Measurements from ENCODE around the gene LDAF1. TPM values are rescaled to one million over a fixed set of nuclear protein-coding genes. Genes with fewer than 3 reads are reported as not detected.

The LDAF1 gene
- total and polyA plus RNA-seq, 10 of the 15 experiments (the other 5 are each of a cell fraction or from before 2014, with no cell fraction given), result 4.6 to 21.4 (median 6.6) TPM

GRCh38 chr16:21159281-21159951, 942 bp downstream of the LDAF1 start (continued):
- TF ChIP-seq SKIL (IDR thresholded peaks at IDR 0.05; ENCODE audit: low read depth, poor library complexity, severe bottlenecking), result no peak
- no peak for TF ChIP-seq ATF7 (IDR thresholded peaks at IDR 0.05; ENCODE audit: low read depth)
- TF ChIP-seq NR2C1 (IDR thresholded peaks at IDR 0.05), result no peak
- no peak for TF ChIP-seq ZZZ3 (IDR thresholded peaks at IDR 0.05; ENCODE audit: control insufficient read depth, insufficient read length, low read depth)
- peak; percentile 66; the same call in 1 of the 2 replicates for TF ChIP-seq NR2F1 (conservative IDR thresholded peaks at IDR 0.05)
- no peak for TF ChIP-seq MTA3 (IDR thresholded peaks at IDR 0.05; ENCODE audit: borderline replicate concordance, low read length)
- no peak for TF ChIP-seq TBL1XR1 (IDR thresholded peaks at IDR 0.05; ENCODE audit: low read depth, low read length)
- no peak for TF ChIP-seq ESRRA (IDR thresholded peaks at IDR 0.05; ENCODE audit: low read length)
- no peak for TF ChIP-seq NFXL1 (IDR thresholded peaks at IDR 0.05; ENCODE audit: borderline replicate concordance)
- TF ChIP-seq FOXK2 (IDR thresholded peaks at IDR 0.05), result no peak
- TF ChIP-seq POLR2AphosphoS2 (IDR thresholded peaks at IDR 0.05; ENCODE audit: low read depth, low read length), result no peak
- peak; percentile 40; the same call in 1 of the 2 replicates for TF ChIP-seq EED (IDR thresholded peaks at IDR 0.05; ENCODE audit: low read depth)
- no peak for TF ChIP-seq CREB1 (IDR thresholded peaks at IDR 0.05; ENCODE audit: low read depth)
